Thyroid gland (tissue), 4 donors: ENCODE measurements around the gene ZNF652.

Experiments
- POLR2A ChIP-seq, 2 donors: fragments of 450-650 bp; IDR thresholded peaks; one replicate each; pipeline ENCODE4 v1.6.1; 2017; ENCODE audit warnings: antibody characterized with exemption in 2 of 2, mild to moderate bottlenecking in 2 of 2, moderate library complexity in 1 of 2
- TF ChIP-seq, protein P1 (sequence below), 6 experiments: fragments of 200-600 bp in 3 of 6; fragments of 450-650 bp in 3 of 6; sonication (generic) in 3 of 6; IDR thresholded peaks; one replicate each; pipeline ENCODE4 v1.5.1; 2016 to 2019; ENCODE audit warnings: antibody characterized with exemption in 6 of 6, mild to moderate bottlenecking in 2 of 6, inconsistent platforms in 1 of 6, moderate library complexity in 1 of 6

DNA sequence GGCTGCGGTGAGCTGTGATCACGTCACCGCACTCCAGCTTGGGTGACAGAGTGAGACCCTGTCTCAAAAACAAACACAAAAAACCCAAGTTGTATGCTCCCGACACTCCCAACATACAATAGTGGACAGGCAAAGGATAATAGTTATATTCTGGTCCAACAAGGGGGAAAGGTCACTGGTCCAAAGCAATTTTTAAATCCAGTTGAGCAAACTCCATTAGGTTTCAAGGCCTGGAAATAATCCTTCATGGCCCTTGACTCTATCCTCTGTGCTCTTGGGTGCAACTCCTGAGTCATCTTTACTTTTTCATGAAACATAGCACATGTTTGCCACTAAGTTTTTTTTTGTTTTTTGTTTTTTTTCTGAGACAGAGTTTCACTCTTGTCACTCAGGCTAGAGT, 81.1 kb downstream of the ZNF652 start:
- TF ChIP-seq, protein P1, sequence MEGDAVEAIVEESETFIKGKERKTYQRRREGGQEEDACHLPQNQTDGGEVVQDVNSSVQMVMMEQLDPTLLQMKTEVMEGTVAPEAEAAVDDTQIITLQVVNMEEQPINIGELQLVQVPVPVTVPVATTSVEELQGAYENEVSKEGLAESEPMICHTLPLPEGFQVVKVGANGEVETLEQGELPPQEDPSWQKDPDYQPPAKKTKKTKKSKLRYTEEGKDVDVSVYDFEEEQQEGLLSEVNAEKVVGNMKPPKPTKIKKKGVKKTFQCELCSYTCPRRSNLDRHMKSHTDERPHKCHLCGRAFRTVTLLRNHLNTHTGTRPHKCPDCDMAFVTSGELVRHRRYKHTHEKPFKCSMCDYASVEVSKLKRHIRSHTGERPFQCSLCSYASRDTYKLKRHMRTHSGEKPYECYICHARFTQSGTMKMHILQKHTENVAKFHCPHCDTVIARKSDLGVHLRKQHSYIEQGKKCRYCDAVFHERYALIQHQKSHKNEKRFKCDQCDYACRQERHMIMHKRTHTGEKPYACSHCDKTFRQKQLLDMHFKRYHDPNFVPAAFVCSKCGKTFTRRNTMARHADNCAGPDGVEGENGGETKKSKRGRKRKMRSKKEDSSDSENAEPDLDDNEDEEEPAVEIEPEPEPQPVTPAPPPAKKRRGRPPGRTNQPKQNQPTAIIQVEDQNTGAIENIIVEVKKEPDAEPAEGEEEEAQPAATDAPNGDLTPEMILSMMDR (IDR thresholded peaks at IDR 0.05), result no peak
- TF ChIP-seq POLR2A (IDR thresholded peaks at IDR 0.05), result no peak
